CD4-positive, alpha-beta T cell treated with Interleukin-17A for 1 hour (primary cell): Measurements from ENCODE around the gene PAX8.

ENCODE experiments used
- DNase-seq: peaks from one replicate; pipeline ENCODE4 v3.0.0-alpha.2; 2020

The PAX8 gene

DNA sequence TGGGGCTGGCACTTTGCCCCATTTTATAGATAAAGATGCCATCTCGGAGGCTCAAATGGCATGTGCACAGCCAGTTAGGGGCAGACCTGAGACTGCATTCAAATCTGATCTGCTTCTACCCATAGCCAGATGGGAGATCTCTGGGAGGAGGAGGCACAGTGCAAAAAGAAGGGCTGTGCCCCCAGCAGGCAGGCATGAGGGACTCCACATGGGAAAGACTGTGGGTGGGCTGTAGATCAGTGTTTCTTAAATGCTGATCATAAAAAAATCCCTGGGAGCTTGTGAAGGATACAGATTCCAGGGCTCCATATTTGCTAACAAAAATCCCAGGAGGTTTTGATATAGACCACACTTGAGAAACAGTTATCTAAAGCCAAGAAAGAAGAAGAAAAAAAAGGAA lies 15.2 kb downstream of the PAX8 start:
- no peak for DNase-seq

DNA sequence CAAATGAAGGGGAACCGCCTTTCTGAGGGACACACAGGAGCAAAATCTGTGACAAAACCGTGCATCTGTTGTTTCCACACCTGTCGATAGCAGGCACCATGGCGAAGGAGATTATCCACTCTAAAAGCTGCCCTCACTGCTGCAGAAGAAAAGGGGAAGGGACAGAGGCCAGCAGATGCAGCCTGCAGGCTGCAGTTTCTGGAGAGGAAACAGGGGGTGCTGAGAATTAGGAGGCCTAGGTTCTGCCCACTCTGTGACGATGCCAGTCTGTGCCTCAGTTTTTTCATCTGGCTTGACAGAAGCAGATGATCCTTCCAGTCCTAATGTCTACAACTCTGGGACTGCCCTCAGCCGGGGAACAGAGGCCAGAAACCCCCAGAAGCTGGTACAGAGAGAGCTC lies 17.7 kb downstream of the PAX8 start:
- no peak for DNase-seq

DNA sequence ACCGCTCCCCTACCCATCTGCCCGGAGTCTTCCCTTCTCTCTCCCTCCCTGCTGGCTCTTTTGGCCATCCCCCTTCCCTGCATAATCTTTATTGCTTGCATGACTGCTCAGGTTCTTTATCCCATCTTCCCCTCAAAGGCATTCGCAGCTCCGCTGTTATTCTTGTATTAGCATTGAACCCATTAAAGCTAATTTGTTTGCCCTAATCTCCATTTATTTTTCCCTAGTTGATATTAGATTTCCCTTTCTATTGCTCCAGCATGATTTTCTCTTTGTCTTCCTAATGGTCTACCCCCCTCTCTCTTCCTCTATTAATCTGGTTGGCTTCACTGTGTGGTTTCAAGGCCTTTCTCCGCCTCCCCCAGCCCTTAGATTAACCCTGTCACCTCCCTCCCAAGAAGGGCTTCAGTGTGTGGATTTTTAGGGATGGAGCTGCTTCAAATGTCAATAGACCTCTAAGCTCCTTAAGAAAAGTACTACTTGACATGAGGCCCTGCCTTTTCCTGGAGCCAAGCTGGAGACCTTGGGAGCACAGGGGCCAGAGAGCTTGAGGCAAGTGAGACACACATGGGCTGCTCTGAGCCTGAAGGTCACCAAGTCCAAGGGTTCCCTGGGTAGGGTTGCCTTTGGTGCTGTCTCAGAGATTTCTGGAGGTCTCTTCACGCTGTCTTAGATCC lies 20.1 kb downstream of the PAX8 start:
- DNase-seq = no peak

DNA sequence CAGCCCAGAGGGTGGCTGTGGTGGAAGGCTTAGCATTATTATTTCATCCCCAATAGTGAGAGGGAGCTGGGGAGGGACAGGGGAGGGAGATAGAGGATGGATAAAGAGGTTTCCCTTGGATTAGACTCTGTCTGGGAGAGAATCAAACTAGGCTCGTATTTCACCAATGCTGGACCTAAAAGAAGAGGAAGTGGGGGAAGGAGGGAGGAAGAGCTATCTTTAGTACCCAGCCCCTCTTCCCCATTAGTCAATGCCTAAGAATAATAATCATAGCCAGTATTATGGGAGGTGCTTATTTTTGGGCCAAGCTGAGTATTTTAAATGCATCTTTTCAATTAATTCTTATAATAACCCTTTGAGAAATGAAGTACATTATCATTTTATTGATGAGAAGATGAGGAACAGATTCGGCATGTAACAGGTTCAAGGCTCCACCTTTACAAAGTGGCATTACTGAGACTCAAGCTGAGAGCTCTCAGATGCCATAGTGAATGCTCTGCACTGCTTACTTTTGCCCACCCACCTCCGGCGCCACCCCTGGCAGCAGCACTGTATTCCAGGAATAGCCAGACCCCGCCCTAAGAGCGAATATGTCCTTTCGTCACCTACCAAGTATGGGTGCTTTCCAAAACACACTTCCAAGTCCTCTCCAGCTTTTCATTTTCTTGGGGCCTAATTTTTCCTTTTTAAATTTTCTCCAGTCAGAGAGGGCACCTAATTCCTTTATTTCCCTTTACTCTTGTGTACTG lies 21.0 kb downstream of the PAX8 start:
- no peak for DNase-seq

DNA sequence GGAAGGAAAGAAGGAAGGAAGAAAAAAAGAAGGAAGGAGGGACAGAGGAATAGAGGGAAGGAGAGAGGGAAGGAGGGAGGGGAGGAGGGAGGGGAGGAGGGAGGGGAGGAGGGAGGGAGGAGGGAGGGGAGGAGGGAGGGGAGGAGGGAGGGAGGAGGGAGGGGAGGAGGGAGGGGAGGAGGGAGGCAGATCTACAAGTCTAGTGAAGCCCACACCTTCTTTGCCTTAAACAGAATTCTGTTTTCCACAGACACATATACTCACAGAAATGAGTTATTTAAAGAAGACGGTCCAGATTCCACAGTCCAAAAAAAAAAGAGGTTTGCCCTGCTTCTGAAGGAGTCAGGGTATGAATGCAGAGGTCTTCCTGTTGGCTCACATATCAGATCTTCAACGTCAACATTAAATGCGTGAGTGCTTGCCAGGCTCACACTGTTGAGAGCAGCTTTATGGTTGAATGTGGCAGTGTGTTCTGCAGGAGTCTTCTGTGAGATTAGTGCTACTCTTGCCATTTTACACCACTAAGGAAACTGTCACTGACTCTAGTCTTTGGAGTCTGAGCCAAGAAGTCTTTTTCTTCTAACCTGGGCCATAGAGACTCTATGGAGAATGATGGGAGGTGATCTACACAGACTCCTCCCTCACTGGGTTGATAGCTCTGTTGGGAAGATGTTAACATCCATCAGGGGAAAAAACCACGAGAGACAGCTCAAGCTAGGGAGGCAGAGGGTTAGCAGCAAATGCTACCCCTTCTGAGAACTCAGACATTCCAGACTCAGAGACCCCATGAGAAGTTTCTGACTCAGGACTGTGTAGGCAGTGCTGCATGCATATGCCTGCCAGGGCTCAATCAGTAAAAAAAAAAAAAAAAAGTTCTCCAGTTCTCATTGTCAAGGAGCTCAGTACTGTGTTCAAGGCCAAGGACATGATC lies 23.3 kb downstream of the PAX8 start:
- DNase-seq = no peak

DNA sequence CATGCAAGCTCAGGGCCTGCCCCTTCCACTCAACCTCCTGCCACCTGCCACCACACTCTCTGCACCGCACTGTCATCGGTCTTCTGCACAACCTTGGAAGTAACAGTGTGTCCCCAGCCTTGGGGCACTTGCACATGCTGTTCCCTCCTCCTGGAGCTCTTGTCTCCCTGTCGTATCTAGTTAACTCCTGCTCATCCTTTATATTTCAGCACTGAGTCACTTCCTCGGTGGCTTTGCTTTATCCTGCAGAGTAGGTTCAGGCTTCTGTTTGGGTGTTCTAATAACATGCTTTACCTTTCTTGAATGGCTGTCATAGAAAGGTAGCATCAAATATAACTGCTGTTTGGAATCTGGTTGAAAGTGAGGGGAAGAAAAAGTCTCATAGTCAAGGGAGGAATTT lies 25.3 kb downstream of the PAX8 start:
- no peak for DNase-seq

DNA sequence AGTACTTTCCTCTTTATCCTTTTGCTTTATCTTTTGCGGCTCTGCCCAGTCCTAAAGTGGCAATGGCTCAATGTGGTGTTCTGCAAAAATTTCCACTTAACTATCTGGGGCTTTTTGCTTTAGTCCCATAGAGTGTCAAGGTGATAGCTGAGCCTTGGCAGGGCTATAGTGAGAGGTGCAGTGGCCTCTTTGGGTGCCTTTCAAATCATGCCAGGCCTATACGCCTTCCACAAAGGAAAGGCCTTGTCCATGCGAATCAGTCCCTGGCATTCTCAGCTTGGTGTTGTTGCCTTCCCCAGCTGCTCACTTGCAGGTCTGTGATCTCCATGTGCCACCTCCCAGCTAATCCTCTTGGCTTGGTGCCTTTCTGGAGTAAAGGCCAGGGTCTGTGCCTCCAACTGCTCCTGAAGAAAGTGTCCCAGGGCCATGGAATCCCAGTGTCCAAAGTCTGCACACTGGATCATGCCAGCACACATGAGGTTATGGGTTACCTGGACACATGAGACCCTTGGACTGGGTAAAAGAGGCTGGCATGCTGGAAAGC lies 26.6 kb downstream of the PAX8 start:
- no peak for DNase-seq

DNA sequence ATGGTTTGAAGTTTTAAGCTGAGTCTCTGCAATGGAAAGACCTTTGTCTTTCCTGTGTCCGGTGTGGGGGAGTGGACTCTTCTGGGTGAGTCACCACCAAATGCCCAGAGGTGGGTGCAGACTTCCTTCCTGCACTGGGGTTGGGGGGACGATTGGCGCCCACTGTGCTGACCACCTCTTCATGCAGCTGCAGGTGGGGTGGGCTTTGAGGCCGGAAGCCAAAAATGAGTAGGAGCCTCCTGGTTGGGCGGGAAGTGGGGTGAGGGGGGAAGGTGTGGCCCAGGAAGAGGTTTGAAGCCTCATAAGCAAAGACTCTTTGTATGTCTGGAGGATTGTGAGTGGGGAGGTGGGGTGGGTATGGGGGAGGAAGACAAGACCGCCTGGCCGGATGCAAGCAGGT lies 27.6 kb downstream of the PAX8 start:
- DNase-seq = peak; percentile 41

DNA sequence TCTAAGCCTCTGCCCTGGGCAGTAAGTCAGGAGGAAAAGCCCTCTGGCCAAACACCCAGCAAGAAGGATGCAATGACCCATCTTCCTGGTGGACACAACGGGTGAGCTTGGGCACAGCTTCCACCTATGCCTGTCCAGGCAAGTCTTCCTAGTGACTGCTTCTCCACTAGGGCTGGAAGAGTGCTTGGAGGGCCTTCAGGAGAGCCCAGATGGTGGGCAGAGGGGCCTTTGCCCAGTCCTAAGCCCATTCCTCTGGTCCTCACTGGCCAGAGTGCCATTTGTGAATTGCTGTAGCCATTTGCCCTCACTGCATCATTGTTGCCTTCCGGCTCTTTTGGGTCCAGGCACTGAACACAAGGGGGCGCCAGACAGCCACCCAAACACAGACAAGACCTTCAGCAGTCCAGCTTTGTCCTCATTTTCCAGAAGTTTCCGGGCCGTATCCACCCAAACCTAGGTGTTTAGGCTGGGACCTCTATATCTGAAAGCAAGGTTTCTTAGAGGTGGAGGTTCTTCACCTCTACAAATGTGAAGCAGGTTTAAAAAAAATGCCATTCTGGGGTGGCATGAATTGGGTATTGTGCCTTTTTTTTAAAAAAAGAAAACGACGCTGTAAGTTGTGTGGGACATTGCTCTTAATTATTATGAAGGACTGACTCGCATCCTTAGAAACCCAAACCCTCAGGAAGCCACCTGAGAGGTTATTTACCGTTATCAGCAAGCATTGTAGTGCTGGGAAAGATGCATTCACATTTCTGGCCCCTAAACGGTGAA lies 29.5 kb downstream of the PAX8 start:
- peak; percentile 82 for DNase-seq

DNA sequence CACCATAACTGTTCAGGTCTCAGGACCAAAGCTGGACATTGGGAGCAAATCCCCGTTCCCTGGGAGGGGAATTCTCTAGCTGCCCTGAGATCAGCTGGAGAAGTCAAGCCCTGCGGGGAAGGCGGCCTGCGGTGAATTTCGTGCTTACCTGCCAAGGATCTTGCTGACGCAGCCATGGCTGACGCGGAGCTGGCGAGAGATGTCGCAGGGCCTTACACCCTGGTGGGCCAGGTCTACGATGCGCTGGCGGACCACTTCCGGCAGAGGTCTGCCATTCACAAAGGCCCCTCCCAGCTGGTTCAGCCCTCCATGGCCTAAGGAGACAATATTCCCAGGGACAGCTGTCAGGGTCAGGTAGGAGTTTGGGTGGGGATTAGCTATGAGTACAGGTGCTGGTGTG lies 32.1 kb downstream of the PAX8 start:
- no peak for DNase-seq

DNA sequence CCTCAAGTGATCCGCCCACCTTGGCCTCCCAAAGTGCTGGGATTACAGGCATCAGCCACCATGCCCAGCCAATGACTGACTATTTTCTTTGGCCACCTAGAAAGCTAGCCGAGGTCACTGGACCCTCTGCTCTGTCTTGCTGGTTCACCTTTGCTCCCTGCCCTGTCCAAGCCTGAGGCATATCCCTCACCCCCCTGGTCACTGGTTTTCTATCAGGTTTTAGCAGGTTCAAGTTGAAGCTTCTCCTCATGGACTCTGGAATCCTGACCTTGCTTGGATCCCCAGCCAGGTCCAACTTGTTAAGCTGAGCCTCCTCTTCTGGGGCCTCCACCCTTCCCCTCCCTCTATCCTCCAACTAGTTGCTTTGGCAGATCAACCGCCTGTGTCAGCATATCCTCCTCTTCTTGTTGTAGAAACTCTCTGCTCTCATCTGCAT lies 33.4 kb downstream of the PAX8 start:
- DNase-seq = no peak

DNA sequence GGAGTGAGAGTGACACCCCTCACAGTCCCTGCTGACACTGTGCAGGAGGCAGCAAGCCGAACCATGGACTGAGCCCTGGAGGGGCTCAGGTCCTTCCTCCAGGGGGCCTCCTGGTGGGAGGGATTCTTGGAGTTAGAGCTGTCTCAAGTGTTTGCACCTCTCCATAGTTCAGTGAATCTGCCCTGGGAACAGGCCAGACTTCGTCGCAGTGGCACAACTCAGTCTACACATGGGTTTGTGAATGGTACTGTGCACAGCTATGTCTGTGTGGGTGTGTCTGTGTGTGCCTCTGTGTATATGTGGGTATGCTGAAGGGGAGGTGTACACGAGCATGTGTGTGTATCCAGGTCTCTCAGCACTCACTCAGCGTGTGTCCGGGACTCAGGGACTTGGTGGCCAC lies 36.4 kb downstream of the PAX8 start:
- DNase-seq = no peak

DNA sequence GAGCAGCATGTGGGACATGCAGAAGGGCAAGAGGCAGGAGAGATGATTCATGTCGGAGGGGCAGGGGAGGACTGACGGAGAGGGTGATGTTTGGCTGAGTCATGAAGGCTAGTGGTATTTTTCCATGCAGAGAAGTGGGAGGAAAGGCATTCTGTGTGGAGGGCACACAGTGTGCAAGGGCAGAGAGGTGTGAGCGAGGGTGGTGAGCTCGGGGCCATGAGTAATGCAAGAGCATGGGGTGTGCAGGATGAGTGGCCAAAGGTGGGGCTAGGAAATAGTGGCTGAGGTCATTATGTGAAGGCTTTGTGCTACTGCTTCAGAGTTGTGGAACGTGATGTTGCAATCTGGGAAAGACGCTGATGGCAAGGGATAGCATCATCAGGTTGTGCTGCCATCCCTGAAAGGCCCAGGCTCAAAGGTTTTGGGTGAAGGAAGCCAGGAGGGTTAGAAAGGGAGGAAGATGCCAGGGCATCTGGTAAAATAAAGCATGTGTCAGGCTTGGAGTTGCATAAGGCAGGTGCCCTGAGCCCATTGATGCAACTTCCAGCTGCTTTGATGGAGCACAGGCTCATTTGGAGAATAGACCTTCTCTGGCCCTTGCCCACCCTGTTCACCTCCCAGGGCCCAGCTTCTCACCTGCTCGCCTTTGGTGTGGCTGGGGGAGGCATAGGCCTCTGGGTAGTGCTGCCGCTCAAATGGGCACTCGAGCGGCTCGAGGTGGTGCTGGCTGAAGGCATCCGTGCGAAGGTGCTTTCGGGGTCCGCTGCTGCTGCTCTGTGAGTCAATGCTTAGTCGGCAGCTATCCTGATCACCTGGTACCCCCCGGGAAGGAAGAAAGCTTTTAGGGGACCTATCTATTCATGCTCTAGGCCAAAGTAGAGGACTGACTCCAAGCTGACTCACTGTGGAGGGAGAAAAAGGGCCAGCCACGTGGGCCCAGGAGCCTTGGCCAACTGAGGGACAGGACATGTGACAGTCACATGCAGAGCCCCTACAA lies 37.5 kb downstream of the PAX8 start:
- DNase-seq = no peak

DNA sequence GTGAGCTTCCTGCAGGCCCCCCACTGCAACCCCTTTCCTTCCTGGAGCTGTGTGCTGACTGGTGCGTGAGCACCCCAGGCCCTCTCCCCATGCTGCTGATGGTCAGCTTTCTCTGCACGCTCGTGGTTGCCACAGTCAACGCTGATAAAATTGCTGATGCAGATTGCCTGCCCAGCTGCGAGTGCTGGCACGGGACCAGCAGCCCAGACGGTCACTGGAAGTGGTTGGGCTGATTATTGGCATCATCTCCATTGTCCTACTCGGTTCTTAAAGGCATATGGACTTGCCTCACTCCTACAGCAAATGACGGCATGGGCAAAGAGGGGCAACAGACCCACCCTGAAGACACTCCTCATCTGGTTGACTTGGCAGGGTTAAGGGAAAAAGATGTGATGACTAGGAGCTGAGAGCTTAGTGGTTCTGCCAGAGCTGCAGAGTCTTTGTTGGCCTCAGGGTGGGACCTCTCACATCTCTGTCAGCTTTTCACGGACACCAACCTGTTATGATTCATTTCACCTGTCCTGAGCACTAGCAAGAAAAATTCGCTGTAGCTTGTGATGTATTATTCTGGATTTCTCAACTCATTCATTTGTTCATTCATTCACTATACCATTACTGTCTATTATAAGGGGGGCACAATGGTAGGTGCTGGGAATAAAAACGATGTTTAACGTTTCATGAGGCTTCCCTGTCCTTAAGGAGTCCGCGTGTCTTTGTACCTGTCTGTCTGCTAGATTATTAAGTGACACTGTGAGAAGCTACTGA lies 38.4 kb downstream of the PAX8 start:
- no peak for DNase-seq

DNA sequence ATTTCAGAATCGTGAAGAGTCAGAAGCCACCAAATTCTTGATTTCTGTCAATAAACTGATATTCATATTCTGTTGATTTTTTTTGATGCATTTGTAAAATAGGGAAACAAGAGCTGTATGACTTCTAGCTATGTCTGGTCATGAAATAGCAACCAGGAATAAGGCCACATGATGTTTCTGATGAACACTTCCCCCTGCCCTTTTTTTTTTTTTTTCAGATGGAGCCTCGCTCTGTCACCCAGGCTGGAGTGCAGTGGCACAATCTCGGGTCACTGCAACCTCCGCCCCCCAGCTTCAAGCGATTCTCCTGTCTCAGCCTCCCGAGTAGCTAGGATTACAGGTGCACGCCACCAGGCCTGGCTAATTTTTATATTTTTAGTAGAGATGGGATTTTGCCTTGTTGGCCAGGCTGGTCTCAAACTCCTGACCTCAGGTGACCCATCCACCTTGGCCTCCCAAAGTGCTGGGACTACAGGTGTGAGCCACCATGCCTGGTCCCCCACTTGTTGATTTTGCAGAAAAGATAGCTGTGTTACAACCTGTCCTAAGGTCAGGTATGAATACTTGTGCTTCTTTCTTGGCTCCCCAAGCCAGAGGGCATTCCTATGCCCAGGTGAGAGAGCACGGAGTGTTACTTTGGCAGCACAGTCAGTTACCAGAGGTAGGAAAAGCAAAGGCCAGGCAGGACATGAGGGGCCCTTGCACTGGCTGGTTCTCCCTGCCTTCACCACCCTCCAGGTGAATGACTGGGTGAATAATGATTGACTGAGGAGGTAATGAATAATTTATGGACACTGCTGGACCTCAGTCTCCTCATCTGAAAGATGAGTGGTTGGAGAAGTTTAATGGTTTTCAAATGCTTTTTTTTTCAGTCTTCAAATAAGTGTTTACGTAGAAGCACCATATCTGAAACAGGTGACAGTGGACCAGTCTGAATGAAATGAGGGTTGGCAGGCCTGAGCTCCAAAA lies 39.6 kb downstream of the PAX8 start:
- DNase-seq = no peak

DNA sequence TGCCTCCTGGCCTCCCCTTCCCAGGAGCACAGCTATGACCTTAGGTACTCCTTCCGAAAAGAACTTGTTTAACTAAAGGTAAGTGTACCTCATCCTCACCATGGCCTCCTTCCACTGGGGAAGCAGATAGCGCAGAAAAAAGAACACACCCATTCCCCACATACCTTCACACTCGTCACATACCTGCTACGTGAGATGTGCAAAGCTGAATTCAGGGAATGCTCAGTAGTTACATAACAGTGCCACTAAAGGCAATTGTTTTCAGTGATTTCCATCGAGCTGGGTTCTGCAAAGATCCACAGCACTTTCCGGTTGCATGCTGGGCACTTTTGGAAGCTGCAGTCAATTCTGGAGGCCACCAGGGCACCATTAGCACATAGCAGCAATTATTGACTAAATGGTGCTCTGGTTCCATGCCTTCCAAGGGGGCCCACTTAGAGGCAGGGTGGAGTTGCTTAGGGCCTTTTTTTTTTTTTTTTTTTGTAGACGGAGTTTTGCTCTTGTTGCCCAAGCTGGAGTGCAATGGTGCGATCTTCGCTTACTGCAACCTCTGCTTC lies 41.0 kb downstream of the PAX8 start:
- no peak for DNase-seq

DNA sequence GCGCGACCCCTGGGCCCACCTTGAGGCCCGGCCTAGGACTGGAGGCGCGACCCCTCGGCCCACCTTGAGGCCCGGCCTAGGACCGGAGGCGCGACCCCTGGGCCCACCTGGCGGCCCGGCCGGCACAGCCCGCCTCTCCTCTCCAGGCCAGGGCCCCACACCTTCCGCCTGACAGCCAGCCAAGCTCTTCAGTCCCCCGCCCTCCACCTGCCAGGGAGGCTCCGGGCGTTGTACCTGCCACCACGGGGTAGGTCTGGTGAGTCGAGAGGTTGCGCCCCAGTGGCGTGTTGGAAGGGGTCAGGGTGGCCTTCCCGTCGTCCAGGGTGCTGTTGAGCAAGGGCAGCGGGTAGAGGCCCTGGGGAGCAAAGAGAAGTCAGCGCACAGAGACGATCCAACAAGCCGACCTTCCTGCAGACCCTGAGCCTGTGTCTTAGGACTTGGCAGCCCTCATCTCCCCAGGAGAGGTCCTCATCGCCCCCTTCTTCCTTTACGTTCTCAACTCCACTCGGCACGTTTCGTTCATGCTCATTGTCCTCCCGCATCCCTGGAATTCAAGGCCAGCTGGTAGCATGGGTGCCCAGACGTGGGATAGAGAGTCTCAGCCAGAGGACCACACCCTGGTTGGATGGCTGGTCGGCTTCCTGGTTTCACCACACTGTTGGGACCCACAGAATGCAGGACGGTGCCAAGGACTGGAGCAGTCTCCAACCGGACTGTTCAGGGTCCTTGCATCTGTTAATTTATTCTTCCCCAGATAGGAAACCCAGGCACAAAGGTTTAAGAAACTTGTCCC lies 42.2 kb downstream of the PAX8 start:
- no peak for DNase-seq
